Aorta (tissue), 5 donors: Measurements from ENCODE around the gene ERN1. TPM values are rescaled to one million over a fixed set of nuclear protein-coding genes. Genes with fewer than 3 reads are reported as not detected.

Experiments
- ATAC-seq: fragments of 200-7000 bp; cut with Tn5 transposase; one replicate; pipeline ENCODE4 v1.9.1; 2022; ENCODE audit warnings: moderate library complexity; ENCODE audit not compliant: low FRiP score
- DNase-seq, 2 donors: peaks; one replicate each; pipeline ENCODE4 v3.0.0-alpha.2; 2020
- H3K27ac ChIP-seq, 2 donors: one replicate each; pipeline ENCODE4 v1.5.1; 2013; ENCODE audit warnings: low read length in 2 of 2, mild to moderate bottlenecking in 2 of 2, moderate library complexity in 2 of 2, control low read depth in 1 of 2, inconsistent platforms in 1 of 2, low read depth in 1 of 2
- H3K27me3 ChIP-seq, 2 donors: one replicate each; pipeline ENCODE4 v1.6.1; 2013; ENCODE audit warnings: control low read depth in 1 of 2, low read length in 1 of 2, mild to moderate bottlenecking in 1 of 2, moderate library complexity in 1 of 2; ENCODE audit not compliant: insufficient read depth in 2 of 2, control insufficient read depth in 1 of 2
- H3K36me3 ChIP-seq, 2 donors: one replicate each; pipeline ENCODE4 v1.6.1; 2013; ENCODE audit warnings: control low read depth in 1 of 2, low read length in 1 of 2, mild to moderate bottlenecking in 1 of 2; ENCODE audit not compliant: insufficient read depth in 2 of 2, control insufficient read depth in 1 of 2
- H3K4me1 ChIP-seq, 2 donors: one replicate each; pipeline ENCODE4 v1.6.1; 2013; ENCODE audit warnings: low read length in 2 of 2, control low read depth in 1 of 2, mild to moderate bottlenecking in 1 of 2, moderate library complexity in 1 of 2; ENCODE audit not compliant: insufficient read depth in 2 of 2, control insufficient read depth in 1 of 2
- H3K4me3 ChIP-seq, 2 donors: one replicate each; pipeline ENCODE4 v1.5.1; 2013; ENCODE audit warnings: low read length in 2 of 2, control low read depth in 1 of 2, mild to moderate bottlenecking in 1 of 2
- H3K9me3 ChIP-seq: one replicate; pipeline ENCODE4 v1.6.1; 2013; ENCODE audit warnings: mild to moderate bottlenecking, low read length; ENCODE audit not compliant: control insufficient read depth
- WGBS, 2 donors: extraction: QIAGEN DNeasy Blood & Tissue Kit; methylation state at CpG; one replicate each; pipeline ENCODE4 v1.1.7; 2013; 5-methylcytosine and 5-hydroxymethylcytosine counted together
- intact Hi-C, 2 donors: fragments of 100-400 bp; cut with DNase I; formaldehyde crosslinking; loops; one replicate each; pipeline versions ENCODE4 v1.14.2 to v1.15.0; 2022
- polyA plus RNA-seq, 2 donors: library from polyadenylated mRNA; stranded (reverse); fragments of 200-250 nt; gene quantifications; one replicate each; pipeline ENCODE4 v1.2.3, GENCODE V29; 2013
- total RNA-seq, 2 donors: library from RNA; stranded (reverse); fragmentation: NEBNext Ultra II Directional; extraction: Animal tissue kit (Norgen Biotek cat#: 25700); gene quantifications; one replicate each; pipeline ENCODE4 v1.2.1, GENCODE V29; 2021
- donor health status: healthy with polysubstance abuse.
- donor health status: Bipolar disorder and iron deficiency.
- donor health status: DM: no; HTN: no; CAD: no.
- donor health status: DM: no; HTN: no; CAD: no.
- donor health status: DM: yes; HTN: yes; CAD: no.

Gene ERN1
- total and polyA plus RNA-seq, 4 donors = 1.0 to 31.0 (median 11.5) TPM

GRCh38 chr17:64037180-64037579 is 92.8 kb downstream of the ERN1 start:
- Histone ChIP-seq H3K4me3 (no peak overlapping the region), H3K9me3 (no peaks in the 10 kb centered on the region), H3K27ac (no peak overlapping the region), H3K36me3 (no peaks in the 10 kb centered on the region), H3K27me3 (no peaks in the 10 kb centered on the region), H3K4me1 (no peaks in the 10 kb centered on the region)
- ATAC-seq (no peak), DNase-seq (no peak)
- WGBS, 2 donors = 91 to 92% methylated on average over 6 of the region's 6 CpGs
- intact Hi-C loops = no loop called here

DNA sequence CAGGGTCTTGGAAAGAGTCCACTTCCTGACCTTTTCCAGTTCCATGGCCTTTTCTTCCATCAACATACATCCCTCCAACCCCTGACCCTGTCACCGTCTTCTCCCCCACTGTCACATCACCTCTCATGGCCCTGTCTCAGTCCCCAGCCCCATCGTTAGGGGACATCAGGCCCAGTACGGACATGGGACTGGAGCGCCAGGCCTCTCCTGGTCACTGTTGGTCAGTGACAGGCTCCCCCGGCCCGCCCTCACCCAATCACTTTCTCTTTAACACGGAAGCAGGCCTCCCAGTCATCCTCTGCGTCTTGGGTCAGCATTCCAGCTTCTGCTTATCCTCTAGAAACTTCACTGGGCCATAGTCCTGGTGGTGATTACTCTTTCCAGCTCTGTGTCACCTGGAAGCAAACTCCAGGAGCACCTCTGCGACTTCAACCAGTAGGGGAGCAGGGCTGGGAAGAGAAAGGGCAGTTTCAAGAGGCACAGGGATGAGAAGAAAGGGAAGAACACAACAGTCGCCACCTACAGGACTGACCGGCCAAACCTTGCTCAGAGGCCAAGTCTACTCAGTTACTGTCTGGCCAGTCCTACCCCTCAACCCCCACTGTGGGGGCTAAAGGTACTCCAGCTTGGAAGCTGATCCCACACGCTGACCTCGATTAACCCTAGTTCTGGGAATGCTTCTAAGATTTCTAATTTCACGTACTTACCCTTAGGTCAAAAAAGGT is 93.6 kb downstream of the ERN1 start:
- Histone ChIP-seq H3K36me3 (no peaks in the 10 kb centered on the region), H3K27me3 (no peaks in the 10 kb centered on the region), H3K9me3 (no peaks in the 10 kb centered on the region), H3K27ac (no peak overlapping the region), H3K4me1 (no peaks in the 10 kb centered on the region), H3K4me3 (no peak overlapping the region)
- DNase-seq (no peak), ATAC-seq (no peak)
- intact Hi-C loops = no loop called here
- WGBS, 2 donors = 92 to 93% methylated on average over 14 of the region's 14 CpGs

GRCh38 chr17:64032081-64032480 is 97.9 kb downstream of the ERN1 start:
- H3K9me3 ChIP-seq = no peaks in the 10 kb centered on the region
- intact Hi-C loops = no loop called here
- ATAC-seq (no peak), DNase-seq (no peak)
- 87 to 97% methylated on average over 4 of the region's 4 CpGs for WGBS, 2 donors
- H3K36me3 ChIP-seq = no peaks in the 10 kb centered on the region
- no peak overlapping the region for H3K4me3 ChIP-seq
- no peaks in the 10 kb centered on the region for H3K27me3 ChIP-seq
- no peak overlapping the region for H3K27ac ChIP-seq
- no peaks in the 10 kb centered on the region for H3K4me1 ChIP-seq

DNA sequence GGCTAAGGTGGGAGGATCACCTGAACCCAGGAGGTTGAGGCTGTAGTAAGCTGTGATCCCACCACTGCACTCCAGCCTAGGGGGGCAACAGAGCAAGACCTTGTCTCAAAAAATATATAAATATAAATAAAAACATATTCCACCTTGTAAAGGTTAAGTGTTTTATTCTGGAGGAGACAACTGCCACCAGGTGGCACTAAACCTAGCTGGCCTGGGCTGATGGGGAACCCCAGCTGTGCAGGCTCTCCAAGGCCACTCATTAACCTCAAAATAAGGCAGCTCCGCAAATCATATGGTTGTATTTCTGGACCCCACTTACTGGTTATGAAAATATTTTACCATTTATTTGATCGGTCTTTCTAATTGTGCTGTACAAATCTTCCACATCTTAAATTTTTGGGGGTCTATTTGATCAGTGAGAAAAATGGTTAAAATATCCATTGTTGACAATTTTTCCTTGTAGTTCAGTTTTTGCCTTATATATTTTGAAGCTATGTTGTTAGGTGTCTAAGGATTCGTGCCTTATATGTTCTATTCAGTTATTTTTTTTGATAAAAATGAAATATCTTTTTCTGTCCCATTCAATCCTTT is 101.0 kb downstream of the ERN1 start:
- 25 to 29% methylated on average over 3 of the region's 3 CpGs for WGBS, 2 donors
- intact Hi-C loops = loop anchor here (2.0 to 10.0 kb wide), 5 partner anchors 102 to 256 kb away; partner anchors contain the start of genes ERN1 (in 2 of the 2), GH1 (in 2 of the 2) and CSHL1 (in 1 of the 2)
- no peaks in the 10 kb centered on the region for H3K4me1 ChIP-seq
- H3K27ac ChIP-seq = no peak overlapping the region
- peak; percentile 70 for ATAC-seq
- H3K36me3 ChIP-seq = no peaks in the 10 kb centered on the region
- no peaks in the 10 kb centered on the region for H3K9me3 ChIP-seq
- no peaks in the 10 kb centered on the region for H3K27me3 ChIP-seq
- no peak overlapping the region for H3K4me3 ChIP-seq
- peak in 1 of 2 donors; percentile 75 for DNase-seq

DNA sequence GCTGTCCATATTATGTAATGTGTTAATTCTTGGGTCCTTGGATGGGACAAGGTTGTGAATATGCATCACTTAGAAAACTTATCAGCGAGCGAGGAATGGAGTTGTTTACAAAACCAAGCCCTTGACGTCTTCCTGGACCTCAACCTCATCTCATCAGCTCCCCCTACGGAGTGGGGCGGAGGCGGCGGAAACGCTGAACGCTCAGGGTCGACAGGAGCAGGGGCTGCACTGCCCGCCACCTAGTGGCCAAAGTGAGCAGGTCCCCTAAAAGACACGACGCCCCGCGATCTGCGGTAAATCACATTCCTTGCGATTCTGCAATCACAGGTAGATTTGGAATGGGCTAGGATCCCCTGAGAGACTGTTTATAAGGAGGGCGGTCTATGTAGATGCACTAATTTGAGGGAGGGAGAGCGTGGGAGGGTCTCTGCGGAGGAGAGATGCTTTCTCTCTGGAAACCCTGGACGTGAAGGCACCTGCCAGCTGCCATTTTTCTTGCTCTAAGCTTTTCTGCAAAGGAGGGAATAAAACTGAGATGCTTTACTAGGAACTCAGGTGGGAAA is 104.1 kb downstream of the ERN1 start:
- Histone ChIP-seq H3K4me3 (no peak overlapping the region), H3K9me3 (no peaks in the 10 kb centered on the region), H3K27me3 (no peaks in the 10 kb centered on the region), H3K36me3 (no peaks in the 10 kb centered on the region), H3K4me1 (no peaks in the 10 kb centered on the region), H3K27ac (no peak overlapping the region)
- intact Hi-C loops = loop anchor here (5.0 to 10.0 kb wide), 4 partner anchors 106 to 259 kb away; partner anchors contain the start of genes GH1 (in 2 of the 2), CSHL1 (in 1 of the 2) and ERN1 (in 1 of the 2)
- ATAC-seq (peak; percentile 86), DNase-seq (peak; percentile 87 to 91)
- 3 to 4% methylated on average over 21 of the region's 21 CpGs for WGBS, 2 donors

- DNase-seq (no peak), ATAC-seq (no peak)
- Histone ChIP-seq H3K9me3 (no peaks in the 10 kb centered on the region), H3K36me3 (no peaks in the 10 kb centered on the region), H3K4me1 (no peaks in the 10 kb centered on the region), H3K27ac (no peak overlapping the region), H3K27me3 (no peaks in the 10 kb centered on the region), H3K4me3 (no peak overlapping the region)
- intact Hi-C loops = loop anchor here (5.0 to 10.0 kb wide), 4 partner anchors 107 to 260 kb away; partner anchors contain the start of genes GH1 (in 2 of the 2), CSHL1 (in 1 of the 2) and ERN1 (in 1 of the 2)
- 57 to 59% methylated on average over 19 of the region's 19 CpGs for WGBS, 2 donors
Measured at GRCh38 chr17:64024781-64025731, 104.9 kb downstream of the ERN1 start.

- Histone ChIP-seq H3K4me1 (no peaks in the 10 kb centered on the region), H3K36me3 (no peaks in the 10 kb centered on the region), H3K4me3 (no peak overlapping the region), H3K27me3 (no peaks in the 10 kb centered on the region), H3K9me3 (no peaks in the 10 kb centered on the region), H3K27ac (no peak overlapping the region)
- intact Hi-C loops = loop anchor here (10.0 kb wide), 2 partner anchors 109 to 261 kb away; partner anchors contain the start of genes CSHL1 (in 1 of the 2) and GH1 (in 1 of the 2)
- 84 to 85% methylated on average over 8 of the region's 8 CpGs for WGBS, 2 donors
- DNase-seq (no peak), ATAC-seq (no peak)
Measured at GRCh38 chr17:64024215-64024654, 105.7 kb downstream of the ERN1 start.

DNA sequence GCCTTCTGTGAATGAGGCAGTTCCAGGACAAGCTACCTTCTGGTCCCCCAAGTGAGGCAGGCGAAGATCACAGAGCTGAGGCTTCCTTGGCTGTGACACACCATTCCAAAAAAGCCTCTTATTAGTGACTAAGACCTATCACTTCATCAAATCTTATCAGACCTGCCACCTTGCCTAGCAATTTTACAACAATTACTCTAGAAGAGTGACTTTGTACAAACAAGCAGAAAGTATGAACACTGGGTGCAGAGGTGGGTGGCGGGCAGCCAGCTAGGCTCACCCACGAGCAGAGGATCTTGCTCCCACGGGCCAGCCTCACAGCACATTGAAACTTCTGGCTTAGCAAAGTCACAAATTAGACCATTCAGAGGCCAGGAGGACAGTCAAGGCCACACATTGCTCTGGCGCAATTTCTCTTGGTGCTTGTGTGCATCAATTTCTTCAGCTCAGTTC is 107.3 kb downstream of the ERN1 start:
- Histone ChIP-seq H3K27ac (no peak overlapping the region), H3K9me3 (no peaks in the 10 kb centered on the region), H3K36me3 (no peaks in the 10 kb centered on the region), H3K4me1 (no peaks in the 10 kb centered on the region), H3K27me3 (no peaks in the 10 kb centered on the region), H3K4me3 (no peak overlapping the region)
- ATAC-seq (no peak), DNase-seq (no peak)
- 72 to 80% methylated on average over 5 of the region's 5 CpGs for WGBS, 2 donors
- intact Hi-C loops = loop anchor here (10.0 kb wide), 2 partner anchors 108 to 262 kb away; partner anchors contain the start of genes CSHL1 (in 1 of the 2) and GH1 (in 1 of the 2)
